Gastrocnemius medialis (tissue), 4 donors: ENCODE data around the gene SMS.

Experiments used
- CTCF ChIP-seq, 5 experiments: fragments of 450-650 bp in 3 of 5; fragments of 200-600 bp in 2 of 5; sonication (generic) in 2 of 5; IDR thresholded peaks in 4 of 5; conservative IDR thresholded peaks in 1 of 5; 1 replicate in 4 of 5; 2 replicates in 1 of 5; pipeline ENCODE4 v1.5.1; 2016 to 2019; ENCODE audit warnings: antibody characterized with exemption in 5 of 5, mild to moderate bottlenecking in 3 of 5, moderate library complexity in 3 of 5
- POLR2A ChIP-seq, 2 donors: fragments of 450-650 bp; IDR thresholded peaks; one replicate each; pipeline ENCODE4 v1.6.1; 2017; ENCODE audit warnings: antibody characterized with exemption in 2 of 2, mild to moderate bottlenecking in 2 of 2, moderate library complexity in 2 of 2

GRCh38 chrX:21933077-21933476 is 7.4 kb upstream of the SMS start:
- no peak for TF ChIP-seq CTCF (IDR thresholded peaks at IDR 0.05 in 4 of 5, conservative IDR thresholded peaks at IDR 0.05 in 1 of 5)
- no peak for TF ChIP-seq POLR2A (IDR thresholded peaks at IDR 0.05)
